Measurements from ENCODE around the gene MTCH1. TPM values are rescaled to one million over a fixed set of nuclear protein-coding genes. Genes with fewer than 3 reads are reported as not detected.

Gene MTCH1
- total and polyA plus RNA-seq, 8 donors, result 66.8 to 146 (median 87.2) TPM

DNA sequence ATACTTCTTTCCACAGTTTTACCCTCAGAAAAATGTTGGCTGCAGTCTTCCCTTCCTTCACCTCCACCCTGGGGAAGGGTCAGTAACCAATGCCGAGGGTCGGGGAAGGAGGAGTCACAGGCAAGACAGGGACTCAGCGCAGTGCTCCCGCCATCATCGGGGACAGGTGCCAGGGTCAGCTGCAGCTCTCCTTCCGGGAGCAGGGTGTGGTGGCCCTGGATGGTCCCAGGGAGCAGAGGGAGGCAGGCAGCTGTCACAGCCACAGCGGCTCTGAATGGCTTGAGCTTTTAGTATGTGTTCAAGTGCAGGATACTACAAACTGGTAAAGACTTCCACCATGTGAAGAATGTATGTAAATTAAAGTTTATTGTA is 57.5 kb downstream of the MTCH1 start:
- Histone ChIP-seq H3K27me3 (no peaks in the 10 kb centered on the region), H3K27ac (no peak overlapping the region)

DNA sequence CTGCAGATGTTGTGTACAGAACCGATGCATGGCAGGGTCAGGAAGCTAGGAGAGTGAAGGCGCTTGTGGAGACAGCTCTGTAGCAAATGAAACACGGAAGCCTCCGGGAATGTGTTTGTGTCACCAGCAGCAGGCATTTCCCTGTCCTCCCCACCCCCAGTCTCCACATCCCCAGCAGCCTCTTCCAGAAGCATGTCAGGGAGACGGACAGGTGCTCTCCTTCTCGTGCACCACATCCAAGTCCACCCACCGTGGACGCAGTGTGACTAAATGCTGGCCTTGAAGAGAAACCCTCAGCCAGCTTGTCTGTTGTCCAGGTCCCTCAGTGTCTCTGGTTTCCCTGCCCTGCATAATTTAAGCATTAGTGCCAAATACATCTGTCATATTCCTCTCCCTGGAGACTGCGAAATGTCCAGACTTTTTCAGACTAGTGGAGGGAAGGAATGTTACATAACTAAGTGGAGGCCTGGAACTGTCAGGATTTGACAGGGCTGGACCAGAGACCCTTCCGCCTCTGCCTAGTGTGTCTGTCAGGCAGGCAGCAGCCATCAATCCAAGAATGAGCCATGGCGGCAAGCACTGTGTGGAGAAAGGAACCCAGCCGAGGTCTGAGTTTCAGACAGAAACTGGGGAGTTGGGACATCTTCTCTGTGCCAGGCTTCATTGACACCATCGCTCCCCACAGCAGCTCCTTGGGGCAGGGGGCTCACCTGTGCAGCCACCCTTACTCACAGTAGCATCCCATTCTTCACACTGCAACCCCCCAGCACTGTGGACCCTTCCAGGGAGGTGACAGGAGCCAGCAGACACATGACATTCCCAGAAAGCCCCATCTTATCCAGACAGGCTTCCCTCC is 58.1 kb downstream of the MTCH1 start:
- ATAC-seq (peak in 3 of 4 donors; percentile 19 to 26 (median 25)), FAIRE-seq (no peak), DNase-seq (no peak)
- TF ChIP-seq, protein P1, sequence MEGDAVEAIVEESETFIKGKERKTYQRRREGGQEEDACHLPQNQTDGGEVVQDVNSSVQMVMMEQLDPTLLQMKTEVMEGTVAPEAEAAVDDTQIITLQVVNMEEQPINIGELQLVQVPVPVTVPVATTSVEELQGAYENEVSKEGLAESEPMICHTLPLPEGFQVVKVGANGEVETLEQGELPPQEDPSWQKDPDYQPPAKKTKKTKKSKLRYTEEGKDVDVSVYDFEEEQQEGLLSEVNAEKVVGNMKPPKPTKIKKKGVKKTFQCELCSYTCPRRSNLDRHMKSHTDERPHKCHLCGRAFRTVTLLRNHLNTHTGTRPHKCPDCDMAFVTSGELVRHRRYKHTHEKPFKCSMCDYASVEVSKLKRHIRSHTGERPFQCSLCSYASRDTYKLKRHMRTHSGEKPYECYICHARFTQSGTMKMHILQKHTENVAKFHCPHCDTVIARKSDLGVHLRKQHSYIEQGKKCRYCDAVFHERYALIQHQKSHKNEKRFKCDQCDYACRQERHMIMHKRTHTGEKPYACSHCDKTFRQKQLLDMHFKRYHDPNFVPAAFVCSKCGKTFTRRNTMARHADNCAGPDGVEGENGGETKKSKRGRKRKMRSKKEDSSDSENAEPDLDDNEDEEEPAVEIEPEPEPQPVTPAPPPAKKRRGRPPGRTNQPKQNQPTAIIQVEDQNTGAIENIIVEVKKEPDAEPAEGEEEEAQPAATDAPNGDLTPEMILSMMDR (IDR thresholded peaks at IDR 0.05), result no peak
- H3K4me1 ChIP-seq, result no peaks in the 10 kb centered on the region
- H3K36me3 ChIP-seq, result peaks cover 4 to 22% (median 6%) of the 10 kb centered on the region in 3 donors
- no peak overlapping the region for H3K4me3 ChIP-seq
- no peaks in the 10 kb centered on the region for H3K27me3 ChIP-seq
- H3K9me3 ChIP-seq, result no peaks in the 10 kb centered on the region
- intact Hi-C loops (cut with DNase I), result no loop called here
- 72 to 77% methylated on average over 13 of the region's 13 CpGs for WGBS, 2 donors
- no peak overlapping the region for H3K27ac ChIP-seq

More for the DNA sequence above, 57.5 kb downstream of the MTCH1 start:
- peaks cover 4 to 16% (median 6%) of the 10 kb centered on the region in 3 donors for H3K36me3 ChIP-seq
- no peak for DNase-seq
- intact Hi-C loops (cut with DNase I), result no loop called here
- FAIRE-seq, result no peak
- peak in 1 of 4 donors; percentile 11 for ATAC-seq
- TF ChIP-seq, protein P1 (IDR thresholded peaks at IDR 0.05), result no peak
- no peaks in the 10 kb centered on the region for H3K9me3 ChIP-seq
- H3K4me1 ChIP-seq, result no peaks in the 10 kb centered on the region
- 68 to 69% methylated on average over 7 of the region's 7 CpGs for WGBS, 2 donors
- no peak overlapping the region for H3K4me3 ChIP-seq

DNA sequence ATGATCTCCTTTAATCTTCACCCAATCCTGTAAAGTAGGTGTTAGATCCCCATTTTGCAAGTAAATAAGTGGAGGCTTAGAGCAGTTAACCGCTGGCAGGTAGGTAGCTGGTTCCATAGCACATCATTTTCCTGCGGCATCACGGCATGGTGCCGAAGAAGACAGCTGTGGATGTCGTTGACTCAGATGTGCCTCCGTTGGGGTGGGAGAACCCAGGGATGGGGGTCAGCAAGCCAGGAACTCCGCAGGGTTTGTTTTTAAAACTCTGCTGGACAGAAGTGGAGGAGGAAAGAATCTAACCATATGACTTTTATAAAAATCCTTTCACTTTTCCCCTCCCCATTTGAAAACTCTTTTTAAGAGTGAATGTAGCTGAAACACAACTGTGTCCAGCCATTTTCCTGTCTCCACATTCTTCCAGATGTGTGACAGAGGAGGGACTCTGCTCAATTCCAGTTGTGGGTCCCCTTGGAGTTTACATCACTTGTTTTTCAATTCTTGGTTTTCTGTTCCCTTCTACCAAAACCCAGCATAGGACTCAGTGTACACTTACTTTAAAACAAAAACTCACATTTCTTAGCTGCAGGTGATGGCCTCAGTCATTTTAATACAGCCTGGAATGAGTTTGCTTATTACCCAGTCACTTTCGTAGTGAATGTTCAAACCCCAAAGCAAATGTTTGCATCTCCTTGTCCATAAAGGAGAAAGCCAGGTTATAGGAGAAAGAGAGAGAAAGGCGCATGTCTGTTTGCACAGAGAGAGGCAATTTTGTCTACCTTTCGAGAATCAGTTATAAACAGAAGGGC is 59.1 kb downstream of the MTCH1 start:
- Histone ChIP-seq H3K27me3 (no peaks in the 10 kb centered on the region), H3K9me3 (no peaks in the 10 kb centered on the region), H3K4me1 (no peaks in the 10 kb centered on the region), H3K36me3 (peaks cover 4 to 24% (median 6%) of the 10 kb centered on the region in 3 donors), H3K27ac (no peak overlapping the region), H3K4me3 (no peak overlapping the region)
- no peak for FAIRE-seq
- TF ChIP-seq, protein P1 (IDR thresholded peaks at IDR 0.05), result no peak
- intact Hi-C loops (cut with DNase I), result no loop called here
- 92 to 93% methylated on average over 10 of the region's 10 CpGs for WGBS, 2 donors
- no peak for DNase-seq
- no peak for ATAC-seq

DNA sequence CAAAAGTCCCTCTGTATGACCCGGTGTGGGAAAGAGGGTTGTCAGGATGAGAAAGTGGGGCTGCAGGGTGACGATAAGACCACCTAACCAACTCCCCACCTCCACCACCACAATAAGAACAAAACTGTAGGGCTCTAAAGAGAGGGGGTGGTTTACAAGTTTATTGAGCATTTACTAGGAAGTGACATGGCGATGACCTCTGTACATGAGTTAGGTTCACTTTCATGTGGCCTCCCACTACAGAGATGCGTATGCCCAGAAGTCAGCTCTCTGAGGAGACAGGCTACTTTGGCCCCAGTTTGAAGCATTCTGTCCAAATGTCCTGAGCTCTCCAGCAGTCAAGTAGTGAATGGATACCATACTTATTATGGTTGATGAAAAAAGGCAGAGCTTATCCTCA is 60.2 kb downstream of the MTCH1 start:
- no peak overlapping the region for H3K4me3 ChIP-seq
- intact Hi-C loops (cut with DNase I), result no loop called here
- DNase-seq, result no peak
- whole genome bisulfite sequencing, 2 donors, result 96 to 97% methylated on average over 4 of the region's 4 CpGs
- no peak for ATAC-seq
- H3K4me1 ChIP-seq, result no peaks in the 10 kb centered on the region
- H3K27me3 ChIP-seq, result no peaks in the 10 kb centered on the region
- FAIRE-seq, result no peak
- no peak overlapping the region for H3K27ac ChIP-seq
- peaks cover 4 to 24% (median 6%) of the 10 kb centered on the region in 3 donors for H3K36me3 ChIP-seq
- H3K9me3 ChIP-seq, result no peaks in the 10 kb centered on the region
- TF ChIP-seq, protein P1 (IDR thresholded peaks at IDR 0.05), result no peak
